NCI-H446 treated with DMSO at 0.1 percent for 48 hours (cell line): ENCODE measurements around the gene ZNF285.
"Not testable (repeated sequence)": the region's sequence is repeated elsewhere in the genome, so short reads cannot be mapped to it uniquely, and the experiment has no call there.

ENCODE experiments used
- DNase-seq: peaks from one replicate; lab custom pipeline; 2025; lab: John Stamatoyannopoulos, UW

The ZNF285 gene

GRCh38 chr19:44401139-44402115 lies at the start of gene ZNF285:
Gene ZNF285 (minus strand): TSS chr19:44401608. CDS start chr19:44397213, 4,395 bp downstream.
- no peak for DNase-seq

- DNase-seq: peak; percentile 67
Measured at GRCh38 chr19:44447916-44448674, 46.7 kb upstream of the ZNF285 start, which contains the start of gene ZNF229. Gene ZNF229 (minus strand): TSS chr19:44448472. CDS start chr19:44442847, 5,625 bp downstream.

GRCh38 chr19:44438441-44438840 lies 37.0 kb upstream of the ZNF285 start:
- DNase-seq: no peak

GRCh38 chr19:44435441-44435840 lies 34.0 kb upstream of the ZNF285 start:
- DNase-seq: no peak

GRCh38 chr19:44430956-44431355 lies 29.5 kb upstream of the ZNF285 start:
- DNase-seq: no peak

- DNase-seq: not testable (repeated sequence)
Measured at GRCh38 chr19:44415553-44415952, 14.1 kb upstream of the ZNF285 start.

GRCh38 chr19:44389268-44389667 lies 12.1 kb downstream of the ZNF285 start:
- DNase-seq: not testable (repeated sequence)

GRCh38 chr19:44374789-44375188 lies 26.6 kb downstream of the ZNF285 start:
- DNase-seq: no peak

GRCh38 chr19:44371815-44372480 lies 29.5 kb downstream of the ZNF285 start:
- DNase-seq: no peak

- no peak for DNase-seq
Measured at GRCh38 chr19:44367024-44367423, 34.4 kb downstream of the ZNF285 start.

GRCh38 chr19:44356383-44357111 lies 44.9 kb downstream of the ZNF285 start, which contains the start of gene ZNF112:
Gene ZNF112 (minus strand): TSS chr19:44356680. CDS start chr19:44340539, 16,141 bp downstream.
- DNase-seq: peak; percentile 95

- peak; percentile 45 for DNase-seq
Measured at GRCh38 chr19:44346556-44346955, 54.9 kb downstream of the ZNF285 start.

GRCh38 chr19:44345959-44346358 lies 55.4 kb downstream of the ZNF285 start:
- peak; percentile 91 for DNase-seq

GRCh38 chr19:44344255-44344654 lies 57.2 kb downstream of the ZNF285 start:
- no peak for DNase-seq

GRCh38 chr19:44341794-44342193 lies 59.6 kb downstream of the ZNF285 start:
- no peak for DNase-seq

GRCh38 chr19:44334639-44335038 lies 66.8 kb downstream of the ZNF285 start:
- not testable (repeated sequence) for DNase-seq
